H1 (cell line): ENCODE results near the gene CA10. TPM values are rescaled to one million over a fixed set of nuclear protein-coding genes. Genes with fewer than 3 reads are reported as not detected.

ENCODE experiments used
- CTCF ChIA-PET: fragments of 300-600 bp; sonication (Branson Sonifier 250); formaldehyde crosslinking; loops from one replicate; lab custom pipeline; 2021; ENCODE audit not compliant: partially characterized antibody; lab: Charles Lee
- POLR2A ChIA-PET: fragments of 300-600 bp; sonication (Branson Sonifier 250); formaldehyde crosslinking; loops from one replicate; lab custom pipeline; 2021; ENCODE audit warnings: inconsistent platforms; ENCODE audit not compliant: partially characterized antibody; lab: Charles Lee
- DNase-seq, 2 experiments: peaks; one replicate each; pipeline versions ENCODE4 v3.0.0 to v3.0.0-alpha.2; 2010 to 2022; ENCODE audit warnings: low spot score in 2 of 2, low read depth in 1 of 2, mixed read lengths in 1 of 2
- FAIRE-seq: peaks from 2 replicates; lab custom pipeline; 2011; peaks lifted over from hg19 to GRCh38; lab: Jason Lieb, UNC
- H2AFZ ChIP-seq: 2 replicates; pipeline ENCODE4 v1.8.1; 2012; ENCODE audit warnings: low read length, inconsistent platforms
- H2AK5ac ChIP-seq: 2 replicates; pipeline ENCODE4 v1.6.1; 2013; ENCODE audit warnings: low read depth, low read length
- H2BK120ac ChIP-seq: replicated peaks from 2 replicates; pipeline ENCODE3; 2013; ENCODE audit warnings: low read depth, low read length, inconsistent platforms
- H2BK12ac ChIP-seq: 2 replicates; pipeline ENCODE4 v1.6.1; 2013; ENCODE audit warnings: low read depth, low read length
- H2BK15ac ChIP-seq: 2 replicates; pipeline ENCODE4 v1.6.1; 2013; ENCODE audit warnings: low read length
- H2BK20ac ChIP-seq: 2 replicates; pipeline ENCODE4 v1.6.1; 2013; ENCODE audit warnings: low read length
- H2BK5ac ChIP-seq: 2 replicates; pipeline ENCODE4 v1.6.1; 2013; ENCODE audit warnings: low read depth, low read length
- H3K14ac ChIP-seq: 2 replicates; pipeline ENCODE4 v1.6.1; 2013; ENCODE audit warnings: inconsistent platforms; ENCODE audit not compliant: insufficient read length
- H3K18ac ChIP-seq: 2 replicates; pipeline ENCODE4 v1.6.1; 2013; ENCODE audit warnings: low read length; ENCODE audit errors: extremely low read depth
- H3K23ac ChIP-seq: 2 replicates; pipeline ENCODE4 v1.6.1; 2013; ENCODE audit warnings: inconsistent platforms; ENCODE audit not compliant: insufficient read length
- H3K23me2 ChIP-seq: 2 replicates; pipeline ENCODE4 v1.6.1; 2013; ENCODE audit warnings: low read depth, low read length
- H3K27ac ChIP-seq: 2 replicates; pipeline ENCODE4 v1.6.1; 2011; ENCODE audit warnings: low read depth, low read length, inconsistent platforms
- H3K27me3 ChIP-seq, 4 experiments: replicated peaks in 1 of 4; 1 replicate in 1 of 4; 2 replicates in 3 of 4; pipeline versions ENCODE4 v1.6.1 to v1.8.1; 2011 to 2013; ENCODE audit warnings: low read length in 3 of 4, mild to moderate bottlenecking in 3 of 4, inconsistent platforms in 2 of 4, mixed read lengths in 2 of 4, moderate library complexity in 1 of 4; ENCODE audit not compliant: control insufficient read depth in 3 of 4, insufficient read depth in 3 of 4; ENCODE audit errors: extremely low read depth in 1 of 4
- H3K36me3 ChIP-seq, 4 experiments: 2 replicates each; pipeline versions ENCODE4 v1.6.1 to v1.8.1; 2011 to 2013; ENCODE audit warnings: mild to moderate bottlenecking in 4 of 4, low read length in 3 of 4, moderate library complexity in 2 of 4, control low read depth in 1 of 4, inconsistent platforms in 1 of 4; ENCODE audit not compliant: insufficient read depth in 4 of 4, control insufficient read depth in 2 of 4
- H3K4ac ChIP-seq: replicated peaks from 2 replicates; pipeline ENCODE3; 2013; ENCODE audit warnings: low read length, low read depth, mixed read lengths, inconsistent platforms; ENCODE audit not compliant: insufficient read length
- H3K4me1 ChIP-seq, 4 experiments: replicated peaks in 1 of 4; 1 replicate in 1 of 4; 2 replicates in 3 of 4; pipeline versions ENCODE4 v1.6.1 to v1.8.1; 2011 to 2013; ENCODE audit warnings: low read length in 3 of 4, inconsistent platforms in 2 of 4, mixed read lengths in 1 of 4; ENCODE audit not compliant: insufficient read depth in 4 of 4, control insufficient read depth in 3 of 4
- H3K4me2 ChIP-seq, 2 experiments: 2 replicates each; pipeline versions ENCODE4 v1.6.1 to v1.8.1; 2011 to 2013; ENCODE audit warnings: low read depth in 2 of 2, low read length in 2 of 2, control low read depth in 1 of 2, inconsistent platforms in 1 of 2, mild to moderate bottlenecking in 1 of 2; ENCODE audit not compliant: insufficient read depth in 1 of 2
- H3K4me3 ChIP-seq, 4 experiments: fragments of 200-600, 300-600 bp in 1 of 4; sonication (generic), shearing (Covaris generic), sonication (Bioruptor Twin) in 1 of 4; 2 replicates each; pipeline versions ENCODE4 v1.5.1 to v1.8.1; 2011 to 2016; ENCODE audit warnings: low read length in 4 of 4, low read depth in 3 of 4, control low read depth in 2 of 4, inconsistent platforms in 2 of 4, mild to moderate bottlenecking in 2 of 4, mixed read lengths in 1 of 4, moderate library complexity in 1 of 4; ENCODE audit not compliant: insufficient read depth in 2 of 4; ENCODE audit errors: extremely low read depth in 1 of 4
- H3K56ac ChIP-seq: replicated peaks from 2 replicates; pipeline ENCODE3; 2013; ENCODE audit warnings: low read depth, mild to moderate bottlenecking, mixed read lengths, low read length, inconsistent platforms; ENCODE audit not compliant: insufficient read length
- H3K79me1 ChIP-seq: 2 replicates; pipeline ENCODE4 v1.6.1; 2013; ENCODE audit warnings: low read depth, low read length, control low read depth
- H3K79me2 ChIP-seq, 2 experiments: 2 replicates each; pipeline versions ENCODE4 v1.6.1 to v1.8.1; 2012 to 2013; ENCODE audit warnings: low read length in 2 of 2, mild to moderate bottlenecking in 2 of 2, inconsistent platforms in 1 of 2; ENCODE audit not compliant: insufficient read depth in 2 of 2, control insufficient read depth in 1 of 2
- H3K9ac ChIP-seq, 4 experiments: replicated peaks in 1 of 4; 1 replicate in 1 of 4; 2 replicates in 3 of 4; pipeline versions ENCODE4 v1.6.1 to v1.8.1; 2011 to 2013; ENCODE audit warnings: low read depth in 3 of 4, low read length in 3 of 4, control low read depth in 2 of 4, mild to moderate bottlenecking in 2 of 4, moderate library complexity in 2 of 4, inconsistent platforms in 1 of 4; ENCODE audit errors: extremely low read depth in 1 of 4
- H3K9me3 ChIP-seq, 2 experiments: 2 replicates each; pipeline versions ENCODE4 v1.6.1 to v1.8.1; 2012 to 2013; ENCODE audit warnings: mild to moderate bottlenecking in 2 of 2, moderate library complexity in 2 of 2, control low read depth in 1 of 2, inconsistent platforms in 1 of 2, low read depth in 1 of 2, low read length in 1 of 2, mixed read lengths in 1 of 2; ENCODE audit not compliant: insufficient read depth in 2 of 2
- H4K20me1 ChIP-seq, 2 experiments: replicated peaks in 1 of 2; 2 replicates each; pipeline versions ENCODE3 to v1.8.1; 2011 to 2013; ENCODE audit warnings: inconsistent platforms in 2 of 2, low read length in 2 of 2, mild to moderate bottlenecking in 1 of 2; ENCODE audit not compliant: insufficient read depth in 2 of 2, control insufficient read depth in 1 of 2
- H4K5ac ChIP-seq: 2 replicates; pipeline ENCODE4 v1.6.1; 2013; ENCODE audit warnings: low read length, low read depth, mixed read lengths, inconsistent platforms; ENCODE audit not compliant: insufficient read length
- H4K8ac ChIP-seq: 2 replicates; pipeline ENCODE4 v1.8.0; 2013; ENCODE audit warnings: mild to moderate bottlenecking, moderate library complexity, low read length, inconsistent platforms; ENCODE audit not compliant: insufficient read depth; ENCODE audit errors: extremely low read depth
- H4K91ac ChIP-seq: replicated peaks from 2 replicates; pipeline ENCODE3; 2013; ENCODE audit warnings: low read length, mixed read lengths, inconsistent platforms; ENCODE audit not compliant: insufficient read length
- CTBP2 ChIP-seq: IDR thresholded peaks from 2 replicates; pipeline ENCODE4 v1.7.0; 2011; ENCODE audit warnings: borderline replicate concordance, mild to moderate bottlenecking, moderate library complexity, mixed read lengths, low read length; ENCODE audit not compliant: insufficient read depth, insufficient read length
- FOSL1 ChIP-seq: IDR thresholded peaks from 2 replicates; pipeline ENCODE4 v1.6.1; 2011; ENCODE audit warnings: mild to moderate bottlenecking, low read depth, low read length, moderate library complexity; ENCODE audit not compliant: insufficient read depth
- GTF2F1 ChIP-seq: IDR thresholded peaks from 2 replicates; pipeline ENCODE4 v1.6.1; 2012; ENCODE audit warnings: low read depth, low read length, improper control_type of control experiment, borderline replicate concordance
- SIN3A ChIP-seq, 2 experiments: IDR thresholded peaks in 1 of 2; conservative IDR thresholded peaks in 1 of 2; 2 replicates each; pipeline ENCODE4 v1.6.1; 2011 to 2012; ENCODE audit warnings: low read length in 2 of 2, improper control_type of control experiment in 1 of 2, low read depth in 1 of 2, mild to moderate bottlenecking in 1 of 2
- SP1 ChIP-seq: IDR thresholded peaks from 2 replicates; pipeline ENCODE4 v1.6.1; 2011; ENCODE audit warnings: low read depth, low read length
- SRF ChIP-seq: IDR thresholded peaks from 2 replicates; pipeline ENCODE4 v1.6.1; 2011; ENCODE audit warnings: mild to moderate bottlenecking, low read depth, low read length, moderate library complexity
- SUZ12 ChIP-seq: fragments of 200-600 bp; sonication (generic); IDR thresholded peaks from 2 replicates; pipeline ENCODE4 v1.6.1; 2012; ENCODE audit warnings: mild to moderate bottlenecking, inconsistent platforms, low read length, moderate library complexity, mixed read lengths
- TAF1 ChIP-seq: IDR thresholded peaks from 2 replicates; pipeline ENCODE4 v1.6.1; 2011; ENCODE audit warnings: mild to moderate bottlenecking, low read depth, low read length
- TAF7 ChIP-seq: optimal IDR thresholded peaks from 2 replicates; pipeline ENCODE3; 2011; ENCODE audit warnings: low read depth, mild to moderate bottlenecking, inconsistent platforms, low read length, moderate library complexity, borderline replicate concordance
- TBP ChIP-seq: IDR thresholded peaks from 2 replicates; pipeline ENCODE4 v1.6.1; 2011; ENCODE audit warnings: low read depth, low read length, improper control_type of control experiment
- WGBS, 2 experiments: shearing (Covaris generic) in 1 of 2; methylation state at CpG; one replicate each; pipeline versions ENCODE4 v1.1.6 to v1.1.7; 2013 to 2015; ENCODE audit warnings: low lambda C conversion rate in 2 of 2, mixed read lengths in 2 of 2, inconsistent platforms in 1 of 2, low coverage in 1 of 2, missing lambda C conversion rate in 1 of 2; ENCODE audit not compliant: insufficient replicate concordance in 2 of 2, insufficient coverage in 1 of 2, insufficient read length in 1 of 2; ENCODE audit errors: extremely low coverage in 1 of 2, missing lambda C conversion rate in 1 of 2; 5-methylcytosine and 5-hydroxymethylcytosine counted together
- polyA plus RNA-seq, 7 experiments: library from polyadenylated mRNA; depleted of rRNA in 3 of 7; stranded (reverse) in 5 of 7; unstranded in 2 of 7; fragments of >200 nt in 5 of 7; fragments of 200-250 nt in 2 of 7; gene quantifications; 1 replicate in 5 of 7; 2 replicates in 1 of 7; 4 replicates in 1 of 7; pipeline versions ENCODE4 v1.2.1 to v1.2.3, GENCODE V29; 2011 to 2013; ENCODE audit warnings: missing spikeins in 2 of 7, mixed read lengths in 2 of 7
- total RNA-seq: library from RNA; stranded (reverse); fragmentation: NEBNext Ultra II Directional; extraction: Animal tissue kit (Norgen Biotek cat#: 25700); gene quantifications from 2 replicates; pipeline ENCODE4 v1.2.1, GENCODE V29; 2021

The CA10 gene
- total and polyA plus RNA-seq, 2 of the 8 experiments (the other 6 are each of a cell fraction or from before 2014, with no cell fraction given) = 0.60 to 0.63 TPM

DNA sequence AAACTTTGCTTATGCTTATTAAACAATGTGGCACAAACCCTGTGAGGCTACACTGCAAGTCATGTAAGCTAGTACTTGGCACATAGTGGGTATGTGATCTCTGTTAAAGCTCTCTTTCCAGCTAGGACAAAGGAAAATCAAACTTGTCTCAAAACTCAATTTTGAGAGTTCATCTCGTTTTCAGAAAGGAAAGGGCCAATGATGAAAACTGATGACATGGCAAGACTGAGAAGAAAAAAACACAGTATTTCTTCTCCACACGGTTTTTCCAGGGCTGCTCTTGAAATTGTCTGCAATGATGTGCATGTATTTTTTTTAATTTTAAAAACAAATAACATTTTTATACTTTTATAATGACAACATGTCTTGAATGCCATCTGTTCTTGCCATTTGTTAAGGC lies 389.8 kb downstream of the CA10 start:
- Histone ChIP-seq H3K4me2 (no peak overlapping the region), H3K14ac (no peak overlapping the region), H2BK15ac (no peak overlapping the region), H3K27me3 (no peaks in the 10 kb centered on the region), H3K27ac (no peak overlapping the region), H3K79me1 (no peaks in the 10 kb centered on the region), H3K36me3 (no peaks in the 10 kb centered on the region), H3K4me3 (no peak overlapping the region), H2AK5ac (no peak overlapping the region), H3K18ac (no peak overlapping the region), H2BK20ac (no peak overlapping the region), H3K4me1 (no peaks in the 10 kb centered on the region), H3K9ac (no peak overlapping the region), H2BK120ac (no peak overlapping the region), H3K23me2 (no peaks in the 10 kb centered on the region), H4K20me1 (no peaks in the 10 kb centered on the region), H3K23ac (no peak overlapping the region), H2AFZ (no peak overlapping the region), H4K5ac (no peak overlapping the region), H4K91ac (no peak overlapping the region), H3K9me3 (0 out of 4 replicates have a peak, but pooled peaks cover 0 to 3% of the 10 kb centered on the region in 2 experiments), H3K56ac (no peak overlapping the region), H2BK5ac (no peak overlapping the region), H3K79me2 (no peaks in the 10 kb centered on the region), H2BK12ac (no peak overlapping the region), H4K8ac (no peak overlapping the region), H3K4ac (no peak overlapping the region)
- ChIA-PET POLR2A (no interaction called here), CTCF (interaction anchor here (0.6 to 1.2 kb wide), 4 partner anchors 23 to 343 kb away, joined by 3 to 4 read pairs (median 3); no protein-coding TSS in a partner anchor)
- FAIRE-seq = no peak
- no peak for DNase-seq
- 95% methylated on average over 2 of the region's 2 CpGs; no CpG with 5 or more reads in 1 of the 2 experiments for WGBS, 2 experiments
- TF ChIP-seq SP1 (no peak), SUZ12 (no peak), SRF (no peak), TAF7 (no peak), CTBP2 (no peak), FOSL1 (no peak), SIN3A (conservative IDR thresholded peaks at IDR 0.05 in 1 of 2, IDR thresholded peaks at IDR 0.05 in 1 of 2; ENCODE audit: low read depth in 1 of 2, low read length in 2 of 2) (no peak), TAF1 (no peak), GTF2F1 (no peak), TBP (no peak)
